GM18502 (cell line): ENCODE measurements around the gene STARD3NL.
"Not testable (repeated sequence)": the region's sequence is repeated elsewhere in the genome, so short reads cannot be mapped to it uniquely, and the experiment has no call there.

Experiments
- ATAC-seq: cut with Tn5 transposase; IDR thresholded peaks from one replicate; pipeline ENCODE4 v1.9.1; 2021; ENCODE audit warnings: mild to moderate bottlenecking; ENCODE audit not compliant: unreplicated experiment, poor library complexity

The STARD3NL gene

GRCh38 chr7:38217672-38218071, 39.6 kb downstream of the STARD3NL start:
- no peak for ATAC-seq

DNA sequence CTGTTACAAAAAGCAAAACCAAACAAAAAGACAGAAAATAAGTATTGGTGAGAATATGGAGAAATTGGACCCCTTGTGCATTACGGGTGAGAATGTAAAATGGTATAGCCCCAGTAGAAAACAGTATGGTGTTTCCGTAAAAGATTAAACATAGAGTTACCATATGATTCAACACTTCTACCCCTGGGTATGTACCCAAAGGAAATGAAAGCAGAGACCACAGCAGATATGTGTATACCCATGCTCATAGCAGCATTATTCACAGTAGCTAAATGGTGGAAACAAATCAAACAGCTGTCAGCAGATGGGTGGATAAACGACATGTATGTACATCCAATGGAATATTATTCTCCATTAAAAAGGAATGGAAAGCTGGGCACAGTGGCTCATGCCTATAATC, 42.4 kb downstream of the STARD3NL start:
- ATAC-seq = no peak

DNA sequence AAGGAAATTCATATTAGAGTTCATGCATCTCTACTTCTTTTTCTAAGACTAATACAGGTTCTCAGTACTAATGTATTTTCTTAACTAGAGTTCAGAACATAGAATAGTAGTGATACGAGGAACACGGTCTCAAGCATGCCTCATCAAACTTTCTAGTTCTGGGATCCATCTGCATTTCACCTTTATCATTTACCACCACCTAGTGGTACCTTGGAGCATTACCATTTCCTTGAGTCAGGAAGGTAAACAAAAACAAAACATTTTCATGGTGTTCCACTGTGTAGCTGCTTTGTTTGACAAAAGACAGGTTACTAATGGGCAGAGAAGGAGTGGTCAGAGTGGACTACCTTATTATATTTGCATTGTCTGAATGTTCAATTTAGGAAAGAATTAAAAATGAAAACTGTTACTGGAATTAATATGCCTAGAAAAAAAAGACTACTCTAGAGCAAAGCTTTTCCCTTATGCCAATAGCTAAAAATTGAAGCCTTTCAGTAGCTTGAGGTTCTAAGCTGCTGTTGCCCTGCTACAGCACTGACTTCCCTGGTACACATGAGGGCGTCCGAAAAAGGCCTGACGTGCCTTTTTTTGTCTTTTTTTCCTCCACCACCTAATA, 44.5 kb downstream of the STARD3NL start:
- peak; percentile 75 for ATAC-seq

GRCh38 chr7:38223306-38223705, 45.3 kb downstream of the STARD3NL start:
- ATAC-seq = no peak

GRCh38 chr7:38224392-38224791, 46.3 kb downstream of the STARD3NL start:
- no peak for ATAC-seq

- no peak for ATAC-seq
Measured at GRCh38 chr7:38229386-38229785, 51.3 kb downstream of the STARD3NL start.

GRCh38 chr7:38229884-38230642, 52.0 kb downstream of the STARD3NL start:
- no peak for ATAC-seq

DNA sequence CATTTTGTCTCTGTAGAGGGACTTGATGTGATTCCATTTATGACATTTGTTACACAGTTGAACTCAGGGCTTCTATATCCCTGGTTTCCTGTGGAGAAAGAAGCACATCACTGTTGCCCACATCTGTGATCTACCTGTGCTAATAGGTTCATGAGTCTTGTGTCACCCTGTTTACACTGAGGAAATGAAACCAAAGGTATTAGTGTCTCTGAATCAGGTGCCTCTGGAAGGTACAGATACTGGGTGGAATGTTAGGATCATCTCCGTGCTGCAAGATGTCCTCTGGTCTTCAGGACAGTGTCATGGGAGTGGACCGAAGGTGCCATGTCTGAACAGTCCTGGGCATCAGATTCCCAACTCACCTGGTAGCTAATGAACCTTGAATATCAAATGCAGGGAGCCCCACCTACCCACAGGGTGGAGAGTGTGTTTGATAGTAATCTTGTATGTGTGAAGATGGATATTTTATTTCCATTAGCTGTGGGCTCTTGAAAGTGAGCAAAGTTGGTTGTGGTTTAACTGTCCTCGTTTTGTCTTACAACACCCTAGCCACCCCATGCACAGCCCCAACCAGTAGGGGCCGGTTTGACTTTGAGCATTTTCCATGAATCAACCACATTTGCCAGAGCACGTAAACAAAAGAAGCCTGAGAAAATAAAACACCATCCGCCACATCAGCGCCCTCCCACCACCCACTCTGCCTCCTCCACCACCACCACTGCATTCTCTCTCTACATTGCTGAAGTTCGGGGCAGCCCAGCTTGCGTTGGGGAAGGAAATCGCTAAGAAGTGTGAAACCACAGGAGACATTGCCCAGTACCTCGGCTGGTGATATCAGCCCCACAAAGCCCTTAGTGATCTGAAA, 54.7 kb downstream of the STARD3NL start:
- peak; percentile 89 for ATAC-seq

DNA sequence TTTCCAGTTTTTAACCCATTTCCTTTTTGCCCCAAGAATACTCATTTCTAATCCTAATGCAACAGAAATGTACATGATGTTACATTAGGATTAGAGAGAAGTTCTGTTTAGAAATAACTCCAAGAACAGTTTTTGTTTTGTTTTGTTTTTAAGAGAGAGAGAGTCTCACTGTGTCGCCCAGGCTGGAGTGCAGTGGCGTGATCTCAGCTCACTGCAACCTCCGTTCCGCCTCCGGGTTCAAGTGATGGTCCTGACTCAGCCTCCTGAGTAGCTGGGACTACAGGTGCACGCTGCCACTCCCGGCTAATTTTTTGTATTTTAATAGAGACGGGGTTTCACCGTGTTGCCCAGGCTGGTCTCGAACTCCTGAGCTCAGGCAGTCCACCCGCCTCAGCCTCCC, 56.7 kb downstream of the STARD3NL start:
- not testable (repeated sequence) for ATAC-seq

GRCh38 chr7:38235606-38236005, 57.6 kb downstream of the STARD3NL start:
- ATAC-seq = no peak

DNA sequence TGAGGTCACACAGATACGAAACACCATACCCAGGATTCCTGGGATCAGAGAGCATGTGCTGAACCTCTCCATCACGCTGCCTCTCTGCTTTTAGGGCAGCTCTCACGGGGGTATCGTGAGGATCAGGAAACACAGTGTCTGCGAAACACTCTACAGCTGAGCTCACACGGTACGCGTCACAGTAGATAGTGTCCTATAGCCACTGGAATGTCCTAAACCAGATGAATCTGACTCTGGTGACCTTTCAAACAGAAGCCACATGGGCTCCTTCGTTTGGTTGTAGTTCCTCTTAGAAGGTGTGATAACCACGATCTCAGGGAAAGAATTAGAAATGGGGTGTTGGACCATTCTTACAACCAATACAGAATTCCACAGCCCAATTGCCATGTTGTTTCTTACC, 61.1 kb downstream of the STARD3NL start:
- ATAC-seq = not testable (repeated sequence)

GRCh38 chr7:38241071-38241470, 63.0 kb downstream of the STARD3NL start:
- no peak for ATAC-seq

DNA sequence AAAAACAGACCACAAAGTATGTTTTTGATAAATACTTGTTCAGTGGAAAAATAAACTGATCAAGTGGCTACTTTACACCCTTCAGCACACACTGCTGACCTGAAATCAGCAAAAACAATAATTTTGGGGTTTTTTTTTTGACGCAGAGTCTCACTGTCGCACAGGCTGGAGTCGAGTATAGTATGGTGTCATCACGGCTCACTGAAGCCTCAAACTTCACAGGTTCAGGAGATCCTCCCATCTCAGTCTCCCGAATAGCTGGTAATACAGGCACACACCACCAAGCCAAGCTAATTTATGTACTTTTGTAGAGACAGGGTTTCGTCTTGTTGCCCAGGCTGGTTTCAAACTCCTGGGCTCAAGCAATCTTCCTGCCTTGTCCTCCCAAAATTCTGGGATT, 64.8 kb downstream of the STARD3NL start:
- no peak for ATAC-seq

GRCh38 chr7:38243345-38243744, 65.3 kb downstream of the STARD3NL start:
- ATAC-seq = not testable (repeated sequence)

DNA sequence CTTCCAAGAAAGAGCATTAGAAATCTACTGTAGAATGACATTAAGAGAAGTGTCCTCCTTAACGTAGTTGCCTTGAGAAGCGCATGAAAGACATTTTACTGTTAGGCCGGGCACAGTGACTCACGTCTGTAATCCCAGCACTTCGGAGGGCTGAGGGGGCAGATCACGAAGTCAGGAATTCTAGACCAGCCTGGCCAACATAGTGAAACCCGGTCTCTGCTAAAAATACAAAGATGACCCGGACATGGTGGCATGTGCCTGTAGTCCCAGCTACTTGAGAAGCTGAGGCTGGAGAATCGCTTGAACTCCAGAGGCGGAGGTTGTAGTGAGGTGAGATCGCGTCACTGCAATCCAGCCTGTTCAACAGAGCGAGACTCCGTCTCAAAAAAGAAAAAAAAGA, 66.5 kb downstream of the STARD3NL start:
- no peak for ATAC-seq

- ATAC-seq = no peak
Measured at GRCh38 chr7:38245409-38245977, 67.4 kb downstream of the STARD3NL start.

- no peak for ATAC-seq
Measured at GRCh38 chr7:38248069-38248567, 70.1 kb downstream of the STARD3NL start.

DNA sequence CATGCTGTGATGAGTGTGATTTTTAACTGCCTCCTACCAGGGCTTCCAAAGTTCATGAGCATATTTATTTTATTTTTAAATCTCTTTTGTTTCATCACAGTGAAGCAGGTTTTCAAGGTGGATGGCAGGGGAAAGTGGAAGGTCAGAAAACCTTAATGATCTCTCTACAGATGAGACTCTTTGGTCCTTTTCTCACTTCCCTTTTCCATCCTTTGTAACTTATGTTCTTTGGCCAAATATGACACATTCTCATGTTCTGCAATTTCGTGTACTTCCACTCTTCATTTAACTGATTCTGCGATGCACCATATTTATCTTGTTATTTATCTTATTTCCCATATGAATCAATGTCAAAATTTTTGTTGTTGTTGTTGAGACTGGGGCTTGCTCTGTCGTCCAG, 71.8 kb downstream of the STARD3NL start:
- peak; percentile 94 for ATAC-seq

DNA sequence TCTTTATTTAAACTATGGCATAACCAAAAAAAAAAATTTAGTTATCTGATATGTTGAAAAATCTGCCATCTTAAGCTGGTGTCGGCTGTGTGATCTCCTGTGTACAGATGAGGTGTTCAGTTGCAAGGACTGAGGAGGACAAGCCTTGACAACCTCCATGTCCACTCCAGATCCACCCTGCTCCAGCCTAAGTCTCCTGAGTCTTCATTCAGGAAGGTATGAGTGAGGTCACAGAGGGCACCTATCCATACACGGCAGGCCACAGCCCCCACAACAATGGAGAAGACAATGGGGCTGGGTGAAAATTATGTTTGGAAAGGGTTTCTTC, 79.3 kb downstream of the STARD3NL start:
- no peak for ATAC-seq

GRCh38 chr7:38259157-38259556, 81.1 kb downstream of the STARD3NL start:
- ATAC-seq = not testable (repeated sequence)

- ATAC-seq = not testable (repeated sequence)
Measured at GRCh38 chr7:38261601-38262000, 83.6 kb downstream of the STARD3NL start.
